CD4-positive, alpha-beta T cell (primary cell): ENCODE measurements around the gene RNF114. TPM values are rescaled to one million over a fixed set of nuclear protein-coding genes. Genes with fewer than 3 reads are reported as not detected.

Source experiments
- ATAC-seq: fragments of 200-7000 bp; cut with Tn5 transposase; one replicate; pipeline ENCODE4 v1.10.0; 2022; ENCODE audit warnings: mild to moderate bottlenecking; ENCODE audit not compliant: poor library complexity
- CTCF ChIA-PET: fragments of 350-600 bp; sonication (Branson Sonifier 250); formaldehyde crosslinking; loops from one replicate; lab custom pipeline; 2021; ENCODE audit warnings: antibody characterized with exemption, inconsistent platforms; lab: Charles Lee
- POLR2A ChIA-PET: fragments of 350-600 bp; sonication (Branson Sonifier 250); formaldehyde crosslinking; loops from one replicate; lab custom pipeline; 2021; ENCODE audit warnings: antibody characterized with exemption, inconsistent platforms; lab: Charles Lee
- DNase-seq, 14 experiments: peaks; one replicate each; pipeline ENCODE4 v3.0.0-alpha.2; 2013 to 2020; ENCODE audit warnings: mixed read lengths in 2 of 14
- H3K27ac ChIP-seq, 2 donors: one replicate each; pipeline versions ENCODE4 v1.5.1 to v1.7.0; 2013; ENCODE audit warnings: low read length in 2 of 2, low read depth in 1 of 2, mild to moderate bottlenecking in 1 of 2
- H3K27me3 ChIP-seq, 2 experiments: 1 replicate in 1 of 2; 2 replicates in 1 of 2; pipeline versions ENCODE4 v1.6.1 to v1.7.0; 2013; ENCODE audit warnings: low read length in 2 of 2, control low read depth in 1 of 2, mild to moderate bottlenecking in 1 of 2, moderate library complexity in 1 of 2; ENCODE audit not compliant: insufficient read depth in 2 of 2, control insufficient read depth in 1 of 2
- H3K36me3 ChIP-seq: one replicate; pipeline ENCODE4 v1.6.1; 2013; ENCODE audit warnings: low read length, control low read depth; ENCODE audit not compliant: insufficient read depth
- H3K4me1 ChIP-seq: one replicate; pipeline ENCODE4 v1.6.1; 2013; ENCODE audit warnings: low read length, control low read depth; ENCODE audit not compliant: insufficient read depth
- H3K4me3 ChIP-seq: one replicate; pipeline ENCODE4 v1.5.1; 2013; ENCODE audit warnings: mild to moderate bottlenecking, low read length, moderate library complexity
- H3K9me3 ChIP-seq, 2 experiments: 1 replicate in 1 of 2; 2 replicates in 1 of 2; pipeline versions ENCODE4 v1.6.1 to v1.7.0; 2013; ENCODE audit warnings: low read length in 2 of 2, mild to moderate bottlenecking in 2 of 2, control low read depth in 1 of 2, moderate library complexity in 1 of 2; ENCODE audit not compliant: control insufficient read depth in 1 of 2, insufficient read depth in 1 of 2
- H3K27ac Mint-ChIP-seq: one replicate; pipeline ENCODE4 v1.8.0; 2020; ENCODE audit warnings: mixed read lengths
- H3K27me3 Mint-ChIP-seq: one replicate; pipeline ENCODE4 v1.8.0; 2021; ENCODE audit warnings: mixed read lengths
- H3K36me3 Mint-ChIP-seq: one replicate; pipeline ENCODE4 v1.8.0; 2021; ENCODE audit warnings: low read depth, mixed read lengths
- H3K4me1 Mint-ChIP-seq: one replicate; pipeline ENCODE4 v1.8.0; 2021; ENCODE audit warnings: low read depth, mixed read lengths
- H3K4me3 Mint-ChIP-seq: one replicate; pipeline ENCODE4 v1.8.0; 2020; ENCODE audit warnings: mild to moderate bottlenecking, mixed read lengths
- H3K9me3 Mint-ChIP-seq: one replicate; pipeline ENCODE4 v1.8.0; 2020; ENCODE audit warnings: mixed read lengths
- CTCF ChIP-seq: fragments of 200-600 bp; IDR thresholded peaks from one replicate; pipeline ENCODE4 v1.8.0; 2022; ENCODE audit warnings: antibody characterized with exemption, mild to moderate bottlenecking
- intact Hi-C, 2 experiments: fragments of 100-400 bp; cut with DNase I in 1 of 2; cut with micrococcal nuclease in 1 of 2; formaldehyde crosslinking; loops; one replicate each; pipeline versions ENCODE4 v1.15.1 to v1.9.0; 2023 to 2025; cut with DNase I, micrococcal nuclease
- total RNA-seq, 174 experiments: library from RNA in 2 of 174; stranded (reverse) in 2 of 174; gene quantifications; one replicate each; pipeline ENCODE4 v1.2.3 and lab custom pipeline; 2021 to 2026

The RNF114 gene
- total RNA-seq, 2 experiments from 2014 or later: 129 to 132 TPM

- CTCF ChIA-PET: no interaction called here
- H3K27me3 ChIP-seq: no peaks in the 10 kb centered on the region
- H3K27me3 Mint-ChIP-seq: no peaks in the 10 kb centered on the region
Measured at GRCh38 chr20:49904440-49905214, 31.6 kb upstream of the RNF114 start.

GRCh38 chr20:49905415-49906091 lies 30.6 kb upstream of the RNF114 start:
- ATAC-seq: no peak
- TF ChIP-seq CTCF: no peak
- Mint-ChIP-seq H3K4me1 (peaks cover 9% of the 10 kb centered on the region), H3K9me3 (no peaks in the 10 kb centered on the region), H3K27ac (peak overlapping the region; percentile 65), H3K4me3 (no peak overlapping the region), H3K27me3 (no peaks in the 10 kb centered on the region), H3K36me3 (peaks cover 64% of the 10 kb centered on the region)
- ChIA-PET CTCF (no interaction called here), POLR2A (no interaction called here)
- Histone ChIP-seq H3K9me3 (no peaks in the 10 kb centered on the region), H3K27ac (no peak overlapping the region), H3K4me1 (no peaks in the 10 kb centered on the region), H3K27me3 (no peaks in the 10 kb centered on the region), H3K36me3 (peaks cover 58% of the 10 kb centered on the region), H3K4me3 (no peak overlapping the region)
- intact Hi-C loops: no loop called here
- DNase-seq: no peak

More at GRCh38 chr20:49904440-49905214, 31.6 kb upstream of the RNF114 start:
- H3K4me3 Mint-ChIP-seq: no peak overlapping the region
- H3K36me3 Mint-ChIP-seq: peaks cover 56% of the 10 kb centered on the region
- intact Hi-C loops: no loop called here
- H3K9me3 ChIP-seq: no peaks in the 10 kb centered on the region
- ATAC-seq (no peak), DNase-seq (peak in 1 of 14 experiments; percentile 8)
- no peaks in the 10 kb centered on the region for H3K9me3 Mint-ChIP-seq
- no peak overlapping the region for H3K4me3 ChIP-seq
- no peak overlapping the region for H3K27ac Mint-ChIP-seq
- POLR2A ChIA-PET: no interaction called here
- no peaks in the 10 kb centered on the region for H3K4me1 ChIP-seq
- peaks cover 6% of the 10 kb centered on the region for H3K4me1 Mint-ChIP-seq
- no peak for TF ChIP-seq CTCF
- peaks cover 52% of the 10 kb centered on the region for H3K36me3 ChIP-seq
- H3K27ac ChIP-seq: no peak overlapping the region

- intact Hi-C loops: no loop called here
- DNase-seq (no peak), ATAC-seq (no peak)
- Mint-ChIP-seq H3K4me1 (peaks cover 9% of the 10 kb centered on the region), H3K36me3 (peaks cover 64% of the 10 kb centered on the region), H3K27ac (no peak overlapping the region), H3K27me3 (no peaks in the 10 kb centered on the region), H3K4me3 (no peak overlapping the region), H3K9me3 (no peaks in the 10 kb centered on the region)
- CTCF ChIA-PET: no interaction called here
- POLR2A ChIA-PET: no interaction called here
- H3K27ac ChIP-seq: no peak overlapping the region
- H3K36me3 ChIP-seq: peaks cover 58% of the 10 kb centered on the region
- no peak for TF ChIP-seq CTCF
- no peaks in the 10 kb centered on the region for H3K27me3 ChIP-seq
- H3K4me1 ChIP-seq: no peaks in the 10 kb centered on the region
- no peaks in the 10 kb centered on the region for H3K9me3 ChIP-seq
- H3K4me3 ChIP-seq: no peak overlapping the region
Measured at GRCh38 chr20:49906101-49906604, 30.0 kb upstream of the RNF114 start.
